DOHH2 (cell line): ENCODE data around the gene SLC6A6.

Experiments used
- CTCF ChIP-seq: fragments of 200-600 bp; sonication (generic); IDR thresholded peaks from one replicate; pipeline ENCODE4 v1.5.1; 2014; ENCODE audit warnings: antibody characterized with exemption, mild to moderate bottlenecking, low read depth, low read length; ENCODE audit not compliant: poor library complexity, severe bottlenecking
- EZH2phosphoT487 ChIP-seq: fragments of 200-600 bp; sonication (generic); IDR thresholded peaks from 2 replicates; pipeline ENCODE4 v1.6.1; 2017; ENCODE audit warnings: borderline replicate concordance, mild to moderate bottlenecking, antibody characterized with exemption, low read length, moderate library complexity, mixed read lengths

- TF ChIP-seq CTCF (no peak), EZH2phosphoT487 (no peak)
Measured at GRCh38 chr3:14431917-14432834, 29.8 kb downstream of the SLC6A6 start.
